Gastrocnemius medialis (tissue), 4 donors: ENCODE measurements around the gene XXYLT1.

Experiments used
- POLR2A ChIP-seq, 2 donors: fragments of 450-650 bp; IDR thresholded peaks; one replicate each; pipeline ENCODE4 v1.6.1; 2017; ENCODE audit warnings: antibody characterized with exemption in 2 of 2, mild to moderate bottlenecking in 2 of 2, moderate library complexity in 2 of 2
- TF ChIP-seq, protein P1 (sequence below), 5 experiments: fragments of 450-650 bp in 3 of 5; fragments of 200-600 bp in 2 of 5; sonication (generic) in 2 of 5; IDR thresholded peaks in 4 of 5; conservative IDR thresholded peaks in 1 of 5; 1 replicate in 4 of 5; 2 replicates in 1 of 5; pipeline ENCODE4 v1.5.1; 2016 to 2019; ENCODE audit warnings: antibody characterized with exemption in 5 of 5, mild to moderate bottlenecking in 3 of 5, moderate library complexity in 3 of 5

DNA sequence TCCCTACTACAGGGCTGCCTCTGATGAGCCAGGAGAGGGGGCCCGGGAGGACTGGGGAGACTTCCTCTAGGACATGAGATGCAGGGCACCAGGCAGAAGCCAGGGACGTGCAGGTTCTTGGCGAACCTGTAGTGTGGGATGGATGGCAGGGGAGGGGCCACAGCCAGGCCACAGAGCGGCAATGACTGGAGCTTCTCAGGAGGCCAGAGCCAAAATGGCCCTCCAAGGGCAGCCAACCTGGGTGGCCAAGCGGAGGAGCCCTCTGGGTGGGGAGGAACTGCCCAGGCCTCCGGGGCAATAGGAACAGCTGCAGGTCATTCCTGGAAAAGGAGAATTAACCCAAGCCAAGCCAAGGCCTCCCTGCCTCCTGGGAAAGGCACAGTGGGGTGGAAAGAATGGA is 224.5 kb downstream of the XXYLT1 start:
- TF ChIP-seq, protein P1, sequence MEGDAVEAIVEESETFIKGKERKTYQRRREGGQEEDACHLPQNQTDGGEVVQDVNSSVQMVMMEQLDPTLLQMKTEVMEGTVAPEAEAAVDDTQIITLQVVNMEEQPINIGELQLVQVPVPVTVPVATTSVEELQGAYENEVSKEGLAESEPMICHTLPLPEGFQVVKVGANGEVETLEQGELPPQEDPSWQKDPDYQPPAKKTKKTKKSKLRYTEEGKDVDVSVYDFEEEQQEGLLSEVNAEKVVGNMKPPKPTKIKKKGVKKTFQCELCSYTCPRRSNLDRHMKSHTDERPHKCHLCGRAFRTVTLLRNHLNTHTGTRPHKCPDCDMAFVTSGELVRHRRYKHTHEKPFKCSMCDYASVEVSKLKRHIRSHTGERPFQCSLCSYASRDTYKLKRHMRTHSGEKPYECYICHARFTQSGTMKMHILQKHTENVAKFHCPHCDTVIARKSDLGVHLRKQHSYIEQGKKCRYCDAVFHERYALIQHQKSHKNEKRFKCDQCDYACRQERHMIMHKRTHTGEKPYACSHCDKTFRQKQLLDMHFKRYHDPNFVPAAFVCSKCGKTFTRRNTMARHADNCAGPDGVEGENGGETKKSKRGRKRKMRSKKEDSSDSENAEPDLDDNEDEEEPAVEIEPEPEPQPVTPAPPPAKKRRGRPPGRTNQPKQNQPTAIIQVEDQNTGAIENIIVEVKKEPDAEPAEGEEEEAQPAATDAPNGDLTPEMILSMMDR (IDR thresholded peaks at IDR 0.05 in 4 of 5, conservative IDR thresholded peaks at IDR 0.05 in 1 of 5): no peak
- TF ChIP-seq POLR2A (IDR thresholded peaks at IDR 0.05): no peak
